Dedifferentiated amniotic fluid mesenchymal stem cell (primary cell): ENCODE measurements around the gene MINDY4.
A peak's percentile ranks its signal among the peaks of the same experiment; 100 is the strongest.
"Not testable (repeated sequence)": the region's sequence is repeated elsewhere in the genome, so short reads cannot be mapped to it uniquely, and the experiment has no call there.

Experiments used
- DNase-seq: peaks from one replicate; pipeline ENCODE4 v3.0.0-alpha.2; 2016; ENCODE audit errors: extremely low spot score

Gene MINDY4

DNA sequence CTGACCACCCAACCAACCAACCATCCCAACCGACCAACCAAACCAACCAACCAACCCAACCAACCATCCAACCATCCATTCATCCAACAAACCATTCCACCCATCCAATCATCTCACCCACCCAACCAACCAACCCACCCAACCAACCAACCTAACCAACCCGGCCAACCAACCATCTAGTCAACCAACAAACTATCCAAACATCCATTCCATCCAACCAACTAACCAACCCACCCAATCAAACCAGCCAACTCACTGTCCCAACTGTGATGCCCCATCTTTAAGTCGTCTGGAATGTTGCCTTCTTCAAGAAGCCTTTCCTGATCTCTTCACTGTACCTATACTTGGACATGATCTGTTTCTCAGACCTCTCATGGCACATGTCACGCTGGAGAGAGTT lies 31.6 kb downstream of the MINDY4 start:
- DNase-seq: no peak

DNA sequence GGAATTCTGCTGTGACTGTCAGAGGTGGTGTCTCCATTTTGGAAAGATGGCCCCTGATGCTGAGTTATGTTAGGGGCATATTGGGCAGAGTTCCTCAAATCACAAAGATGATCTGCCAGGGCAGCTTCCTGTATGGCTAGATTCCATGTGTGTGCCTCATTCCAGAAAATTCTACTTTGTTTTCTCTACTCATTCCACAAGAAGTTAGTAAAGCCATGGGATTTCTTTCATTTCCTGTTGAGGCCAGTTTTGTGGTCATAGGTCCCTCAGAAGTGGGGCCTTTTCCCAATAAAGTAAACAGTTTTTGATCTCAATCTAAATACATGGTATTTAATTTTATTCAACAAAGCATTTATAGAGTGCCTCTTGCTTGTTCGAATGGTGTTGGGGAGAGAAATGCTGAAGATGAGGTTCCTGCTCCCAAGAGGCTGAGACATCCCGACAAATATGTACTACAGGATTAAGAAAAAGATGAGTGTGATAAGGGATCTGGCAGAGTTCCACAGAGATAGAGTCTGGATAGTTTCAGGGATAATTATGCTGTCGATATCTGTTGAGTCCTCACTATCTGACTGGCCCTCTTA lies 33.0 kb downstream of the MINDY4 start:
- peak; percentile 81 for DNase-seq

DNA sequence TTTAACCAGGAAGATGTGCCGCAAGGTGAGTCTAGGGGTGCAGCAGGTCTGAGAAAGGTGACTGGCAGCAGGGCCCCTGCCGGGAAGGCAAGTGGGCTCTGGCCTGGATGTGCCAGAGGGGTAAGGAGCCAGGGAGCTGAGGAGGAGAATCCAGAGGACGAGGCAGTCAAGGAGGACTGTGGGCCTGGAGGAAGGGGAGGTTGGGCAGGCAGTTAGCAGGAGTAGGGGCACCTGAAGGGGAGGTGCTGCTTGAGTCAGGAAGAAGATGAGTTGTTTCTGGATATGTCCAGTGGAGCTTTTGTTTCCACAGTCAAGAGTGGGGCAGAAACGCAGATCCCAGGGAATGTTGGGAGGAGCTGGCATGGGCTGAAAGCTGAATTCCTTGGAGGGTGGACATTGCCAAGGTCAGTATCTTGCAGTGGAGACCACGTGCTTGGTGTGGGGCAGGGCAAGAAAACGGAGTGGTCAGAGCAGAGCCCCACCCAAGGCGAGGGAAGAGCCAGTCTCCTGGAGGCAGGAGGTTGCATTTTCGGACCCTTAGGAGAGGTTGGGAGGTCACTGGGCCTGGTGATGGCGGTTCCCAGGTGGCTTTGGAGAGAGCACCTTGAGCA lies 34.0 kb downstream of the MINDY4 start:
- DNase-seq: no peak

DNA sequence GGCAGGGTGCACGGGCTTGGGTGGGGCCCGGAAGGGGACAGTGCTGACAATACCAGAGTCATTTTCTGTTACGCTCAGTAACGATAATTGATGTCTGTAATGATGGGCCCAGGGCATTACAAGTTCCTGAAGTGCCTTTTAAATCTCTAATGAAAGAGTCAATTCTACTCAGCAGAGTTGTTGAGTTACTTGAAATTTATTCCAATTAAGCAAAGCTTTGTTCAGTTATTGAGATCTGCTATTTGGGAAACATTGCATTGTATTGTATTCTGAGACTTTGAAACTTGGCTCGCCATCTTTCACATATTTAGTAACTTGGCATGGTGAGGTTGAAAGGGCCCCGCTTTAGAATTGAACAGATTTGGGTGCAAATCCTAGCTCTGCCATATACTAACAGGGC lies 34.7 kb downstream of the MINDY4 start:
- no peak for DNase-seq

DNA sequence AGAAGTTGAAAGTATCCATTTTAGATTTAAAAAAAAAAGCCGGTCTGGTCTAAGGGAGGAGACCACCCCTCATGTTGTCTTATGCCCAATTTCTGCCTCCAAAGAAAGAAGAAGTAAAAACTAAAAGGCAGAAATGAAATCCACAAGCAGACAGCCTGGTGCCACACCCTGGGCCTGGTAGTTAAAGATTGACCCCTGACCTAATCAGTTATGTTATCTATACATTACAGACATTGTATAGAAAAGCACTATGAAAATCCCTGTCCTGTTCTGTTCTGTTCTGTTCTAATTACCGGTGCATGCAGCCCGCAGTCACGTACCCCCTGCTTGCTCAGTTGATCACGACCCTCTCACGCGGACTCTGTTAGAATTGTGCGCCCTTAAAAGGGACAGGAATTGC lies 36.3 kb downstream of the MINDY4 start:
- not testable (repeated sequence) for DNase-seq

DNA sequence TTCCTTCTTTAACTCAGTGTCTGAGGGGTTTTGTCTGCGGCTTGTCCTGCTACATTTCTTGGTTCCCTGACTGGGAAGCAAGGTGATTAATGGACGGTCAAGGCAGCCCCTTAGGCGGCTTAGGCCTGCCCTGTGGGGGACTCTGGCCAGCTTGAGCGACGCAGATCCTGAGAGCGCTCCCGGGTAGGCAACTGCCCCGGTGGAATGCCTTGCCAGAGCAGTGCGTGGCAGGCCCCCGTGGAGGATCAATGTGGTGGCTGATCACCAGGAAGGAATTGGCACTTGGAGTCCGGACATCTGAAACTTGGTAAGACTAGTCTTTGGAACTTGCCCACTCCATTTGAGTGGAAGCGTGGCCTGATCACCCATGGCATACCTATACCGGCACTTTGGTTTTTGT lies 36.7 kb downstream of the MINDY4 start:
- not testable (repeated sequence) for DNase-seq

DNA sequence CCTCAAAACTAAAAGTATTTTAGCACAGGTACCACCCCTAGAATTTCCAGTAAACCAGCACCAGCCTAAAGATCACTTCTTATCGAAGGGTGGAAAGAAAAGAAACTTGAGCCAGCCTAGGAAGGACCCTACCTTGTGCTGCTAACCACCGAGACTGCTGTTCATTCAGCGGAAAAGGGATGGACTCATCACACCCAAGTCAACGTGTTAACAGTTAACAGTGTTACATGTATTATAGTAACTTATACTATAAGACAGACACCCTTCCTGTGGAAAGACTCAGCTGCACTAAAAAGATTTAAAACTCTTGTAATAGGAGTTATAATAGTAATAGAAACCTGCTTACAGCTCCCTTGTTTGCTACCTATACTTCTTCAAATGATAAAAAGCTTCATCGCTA lies 39.8 kb downstream of the MINDY4 start:
- DNase-seq: no peak

DNA sequence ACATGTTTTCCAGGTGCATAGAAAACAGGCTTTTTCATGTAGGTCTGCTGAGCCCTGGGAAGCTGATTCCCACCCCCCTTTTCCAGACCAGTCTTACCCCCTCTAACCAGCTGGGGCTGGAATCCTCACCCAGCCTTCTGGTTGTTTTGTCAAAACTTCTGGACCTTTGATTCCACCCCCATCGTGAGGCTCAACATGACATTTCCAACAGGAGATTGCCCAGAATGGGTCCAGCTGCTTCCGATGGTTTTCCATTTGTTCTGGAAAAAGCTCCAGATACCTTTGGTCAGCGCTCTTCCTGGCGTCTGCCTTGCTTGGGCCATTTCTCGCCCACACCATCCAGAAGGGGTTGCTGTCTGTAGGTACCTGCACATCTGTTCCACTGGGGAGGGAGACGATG lies 41.5 kb downstream of the MINDY4 start:
- DNase-seq: no peak

DNA sequence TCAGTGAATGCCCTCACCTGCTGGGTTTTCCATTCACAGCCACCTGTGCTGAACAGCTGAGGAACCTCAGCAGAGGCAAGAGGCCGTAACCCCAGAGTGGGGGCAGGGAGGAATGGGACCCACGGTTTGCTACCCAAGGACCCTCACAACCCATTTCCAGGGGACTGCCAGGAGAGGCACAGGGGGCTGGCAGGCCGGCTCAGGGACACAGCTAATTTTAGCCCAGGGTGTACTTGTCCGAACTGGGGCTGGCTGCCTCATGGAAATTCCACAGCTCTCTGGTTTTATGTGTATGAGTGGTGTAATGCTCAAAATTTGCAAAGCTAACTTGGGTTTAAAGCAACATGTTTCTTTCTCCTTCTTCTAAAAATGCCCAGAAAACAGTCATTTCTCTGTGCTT lies 42.2 kb downstream of the MINDY4 start:
- no peak for DNase-seq

DNA sequence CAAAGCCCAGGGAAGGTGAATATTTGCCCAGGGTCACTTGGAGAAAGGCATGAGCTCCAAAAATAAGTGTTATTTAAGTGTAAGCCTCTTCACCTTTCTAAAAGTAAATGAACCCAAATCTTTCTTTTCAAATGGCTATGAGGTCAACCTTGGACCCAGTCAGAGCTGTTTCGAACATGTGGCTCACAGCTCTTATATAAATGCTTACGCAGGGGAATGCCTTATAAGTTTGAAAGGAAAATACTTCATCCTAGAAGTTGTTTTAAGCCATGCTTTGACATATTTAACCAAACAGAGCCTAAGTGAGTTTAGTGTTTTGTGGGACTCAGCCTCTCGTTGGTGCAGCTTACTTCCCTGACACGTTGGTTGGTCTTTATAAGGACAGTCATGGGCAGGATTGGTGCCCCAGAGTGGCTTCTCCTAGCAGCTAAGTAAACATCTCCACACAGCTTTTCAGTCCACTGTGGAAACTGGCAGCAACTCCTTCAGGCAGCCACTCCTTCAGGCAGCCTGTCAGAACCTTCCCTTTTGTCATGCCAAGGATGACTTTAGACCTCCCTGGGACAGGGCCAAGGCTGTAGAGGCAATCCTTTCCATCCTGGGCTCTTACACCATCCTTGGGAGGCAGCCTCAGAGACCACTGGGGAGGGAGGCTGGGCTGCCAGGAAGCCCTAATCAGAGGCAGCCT lies 43.6 kb downstream of the MINDY4 start:
- no peak for DNase-seq

DNA sequence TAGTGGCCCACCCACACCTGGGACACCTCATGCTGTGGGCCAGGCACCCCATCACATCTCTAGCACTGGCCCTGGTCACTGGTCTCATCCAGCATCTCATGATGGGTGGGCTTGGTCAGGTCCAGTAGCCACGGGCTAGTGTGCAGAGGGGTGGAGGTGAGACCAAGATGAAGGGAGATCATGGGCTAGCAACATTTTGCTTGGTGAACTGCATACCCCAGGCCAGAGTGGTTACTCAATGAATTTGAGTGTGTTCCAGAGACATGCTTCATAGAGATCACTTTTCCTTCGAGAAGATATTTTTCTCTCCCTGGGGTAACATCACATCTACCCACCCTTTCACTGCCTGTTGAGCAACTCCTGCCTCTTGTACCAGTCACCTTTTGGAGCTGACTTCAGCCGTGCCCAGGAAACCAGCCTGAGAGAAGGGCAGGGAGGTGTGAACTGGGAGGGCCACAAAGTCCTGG lies 44.2 kb downstream of the MINDY4 start:
- no peak for DNase-seq

DNA sequence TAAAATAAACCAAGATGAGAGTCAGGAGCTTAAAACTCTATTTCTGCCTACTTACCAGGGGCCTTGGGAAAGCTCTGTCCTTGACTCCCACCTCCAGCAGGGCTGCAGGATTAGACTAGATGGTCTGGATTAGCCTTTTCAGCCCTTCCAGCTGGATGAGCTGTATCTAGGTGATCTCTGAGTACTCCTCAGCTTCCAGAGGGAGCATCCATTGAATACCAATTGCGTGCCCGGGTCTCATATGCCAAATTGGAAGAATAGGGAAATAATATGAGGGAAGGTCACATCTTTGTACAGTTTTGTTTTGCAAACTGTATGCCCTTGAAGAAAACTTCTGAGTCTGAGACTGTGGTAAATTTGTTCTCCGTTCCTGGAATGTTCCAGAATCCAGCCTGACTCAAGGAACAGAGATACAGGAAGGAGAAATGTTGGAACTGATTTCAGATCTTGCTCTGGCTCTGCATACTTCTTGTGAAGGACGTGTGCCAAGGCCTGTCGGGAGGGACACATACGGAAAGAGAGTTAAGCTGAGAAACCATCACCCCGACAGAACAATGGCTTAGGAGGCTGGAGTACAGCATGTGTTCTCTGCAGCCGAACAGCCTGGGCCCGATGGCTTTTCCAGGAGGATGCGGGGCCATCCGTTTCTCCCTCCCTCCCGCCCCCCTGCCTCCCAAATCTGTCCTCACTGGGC lies 44.9 kb downstream of the MINDY4 start:
- no peak for DNase-seq

DNA sequence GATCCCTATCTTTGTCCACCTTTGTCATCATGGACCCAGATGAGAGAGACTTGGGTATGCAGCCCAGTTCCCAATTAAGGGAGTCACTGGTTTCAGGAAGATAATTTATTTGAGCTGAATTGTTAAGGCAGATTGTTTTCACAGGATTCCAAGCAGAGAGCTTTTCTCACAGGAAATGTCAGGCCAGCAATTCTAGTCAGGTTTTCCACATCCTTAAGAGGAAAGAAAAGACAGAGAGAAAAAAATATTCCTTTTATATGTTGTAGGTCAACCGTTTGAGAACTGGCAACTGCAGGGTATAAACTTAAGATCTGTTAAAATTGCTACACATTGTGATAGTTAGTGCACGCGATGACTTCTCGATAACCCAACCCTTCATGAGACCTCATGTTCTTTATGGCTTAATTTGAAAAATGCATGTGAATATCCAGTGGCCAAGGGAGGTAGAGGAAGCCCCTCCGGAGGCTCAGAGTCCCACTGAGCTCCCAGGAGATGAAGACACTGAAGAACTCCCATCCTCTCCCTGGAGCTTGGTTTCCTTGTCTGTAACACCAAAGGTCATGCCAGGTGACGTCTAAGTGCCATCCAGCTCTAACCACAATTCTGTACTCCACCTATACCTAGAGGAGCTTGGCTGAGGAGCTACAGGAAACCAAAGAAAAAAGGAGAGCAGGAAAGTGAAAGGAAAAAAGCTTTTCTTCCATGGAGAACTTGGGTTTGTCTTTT lies 45.6 kb downstream of the MINDY4 start:
- no peak for DNase-seq

DNA sequence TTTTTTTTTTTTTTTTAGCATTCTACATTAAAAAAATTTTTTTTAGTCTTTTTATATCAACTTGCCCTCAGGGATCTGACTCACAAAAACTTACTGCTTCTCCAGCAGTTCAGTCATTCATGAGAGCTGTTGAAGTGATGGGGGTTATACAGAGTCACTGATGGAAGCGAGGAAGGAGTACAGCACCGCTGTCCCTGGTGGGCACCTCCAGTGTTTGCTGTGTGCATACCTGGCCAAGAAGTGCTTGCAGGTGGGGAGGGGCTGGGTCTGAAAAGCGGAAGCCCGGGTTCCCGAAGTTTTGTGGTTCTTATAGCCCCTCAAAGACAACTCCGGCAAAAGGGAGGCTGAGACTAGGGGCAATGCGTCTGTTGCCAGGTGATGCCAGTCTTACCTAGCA lies 46.2 kb downstream of the MINDY4 start:
- peak; percentile 67 for DNase-seq

DNA sequence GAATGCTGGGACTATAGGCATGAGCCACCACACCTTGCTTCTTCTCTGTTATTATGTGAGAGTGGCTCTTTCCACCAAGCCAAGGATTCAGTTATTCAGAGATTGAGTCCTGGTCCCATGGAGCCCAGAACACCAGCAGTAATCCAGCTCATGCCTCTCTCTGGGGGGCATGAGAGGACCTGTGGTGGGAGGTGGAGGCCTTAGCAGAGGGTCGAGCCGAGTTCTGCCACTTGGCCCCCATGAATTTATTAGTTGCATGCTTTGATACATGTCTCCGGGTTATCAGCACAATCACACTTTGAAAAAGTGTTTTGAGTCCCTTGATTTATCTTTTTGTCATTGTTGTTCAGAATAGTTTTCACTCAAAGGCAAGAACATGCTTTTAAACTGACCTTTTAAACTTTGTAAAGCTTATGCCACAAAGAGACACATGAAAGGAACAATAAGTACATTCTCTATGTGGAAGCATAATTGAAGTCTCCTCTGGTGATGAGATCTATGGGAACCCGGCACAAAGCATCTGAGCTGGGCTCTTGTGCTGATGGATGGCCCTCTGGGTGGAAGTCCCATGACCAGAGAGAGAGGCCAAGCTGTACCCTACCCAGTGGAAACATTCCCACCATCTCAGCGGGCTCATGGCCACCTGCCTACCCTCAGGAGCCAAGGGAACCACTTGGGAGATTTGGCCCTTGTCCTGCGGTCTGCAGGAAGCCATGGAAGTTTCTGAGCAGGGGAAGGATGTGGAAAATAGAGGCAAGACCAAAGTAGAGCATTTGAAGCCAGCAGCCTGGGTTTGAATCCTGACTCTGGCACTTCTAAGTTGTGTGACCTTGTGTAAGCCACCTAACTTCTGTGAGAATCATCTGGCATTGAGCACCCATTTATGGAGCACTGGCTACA lies 53.9 kb downstream of the MINDY4 start:
- no peak for DNase-seq

DNA sequence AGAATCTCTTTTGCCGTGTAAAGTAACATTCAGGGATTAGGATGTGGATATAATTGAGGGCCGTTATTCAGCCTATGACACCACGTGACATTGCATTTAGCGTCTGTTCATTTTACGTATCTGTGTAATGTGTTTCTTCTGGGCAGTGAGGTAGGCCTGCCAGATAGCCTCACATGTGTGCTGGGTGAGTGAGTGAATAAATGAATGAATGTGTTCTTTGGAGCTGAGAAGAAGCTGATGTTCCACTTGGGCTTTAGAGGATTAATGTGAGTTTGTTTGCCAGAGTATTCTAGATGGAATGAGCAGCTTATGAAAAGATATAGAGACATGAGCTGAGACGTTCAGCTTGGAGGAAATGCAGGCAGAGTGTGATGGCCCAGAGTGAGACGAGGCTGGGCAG lies 55.0 kb downstream of the MINDY4 start:
- no peak for DNase-seq

DNA sequence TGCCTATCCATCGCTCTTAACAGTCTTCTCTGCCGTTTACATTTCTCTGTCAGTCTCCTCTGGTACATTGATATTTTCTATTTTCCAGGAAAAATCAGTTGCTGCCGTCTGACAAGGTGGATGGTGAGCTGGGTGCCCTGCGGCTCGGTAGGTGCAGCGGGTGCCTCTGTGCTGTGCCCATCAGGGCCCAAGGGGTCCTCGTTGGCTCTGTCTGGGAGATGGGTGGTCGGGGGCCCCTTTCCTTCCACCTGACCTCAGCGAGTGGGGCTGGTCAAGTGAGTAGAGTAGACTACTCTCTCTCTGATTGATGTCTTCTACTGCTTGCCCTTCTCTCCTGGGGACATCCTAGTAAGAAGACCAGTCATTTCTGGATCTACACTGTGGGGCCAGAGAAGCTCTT lies 57.4 kb downstream of the MINDY4 start:
- no peak for DNase-seq

DNA sequence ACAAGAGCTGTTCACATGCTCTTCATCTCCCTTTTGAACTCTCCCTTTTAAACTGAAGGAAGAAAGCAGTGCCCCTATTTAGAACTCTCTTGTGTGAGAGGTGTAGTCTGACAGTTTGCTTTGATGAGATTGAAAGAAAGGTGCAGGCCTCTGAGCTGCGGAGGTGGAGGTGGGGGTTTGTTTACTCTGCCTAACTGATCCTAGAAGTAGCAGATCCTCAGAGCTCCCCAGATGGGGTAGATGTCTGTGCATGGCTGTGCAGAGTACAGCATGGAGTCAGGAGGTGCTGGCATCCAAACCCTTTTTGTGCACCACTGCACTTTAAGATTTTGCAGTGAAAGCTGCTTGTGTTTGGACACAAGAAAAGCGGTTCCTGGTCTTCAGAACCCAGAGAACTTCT lies 58.3 kb downstream of the MINDY4 start:
- no peak for DNase-seq

DNA sequence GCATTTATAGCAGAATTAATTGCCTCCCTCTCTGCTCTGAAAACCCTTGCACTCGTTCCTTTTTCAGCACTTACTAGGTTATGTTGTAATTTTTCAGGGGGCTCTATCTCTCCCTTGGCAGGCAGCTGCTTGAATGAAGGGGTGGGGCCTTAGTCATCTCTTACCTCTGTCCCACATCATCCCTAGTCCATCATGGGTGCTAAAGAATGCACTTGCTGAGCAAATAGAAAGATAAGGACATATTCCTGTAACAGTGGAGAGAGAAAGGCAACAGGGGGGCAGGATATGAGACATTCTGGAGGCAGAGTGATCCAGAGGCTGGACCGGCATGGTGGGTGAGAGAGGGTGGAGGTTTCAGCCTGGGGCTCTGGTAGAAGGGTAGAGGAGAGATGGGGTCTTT lies 60.0 kb downstream of the MINDY4 start:
- no peak for DNase-seq

DNA sequence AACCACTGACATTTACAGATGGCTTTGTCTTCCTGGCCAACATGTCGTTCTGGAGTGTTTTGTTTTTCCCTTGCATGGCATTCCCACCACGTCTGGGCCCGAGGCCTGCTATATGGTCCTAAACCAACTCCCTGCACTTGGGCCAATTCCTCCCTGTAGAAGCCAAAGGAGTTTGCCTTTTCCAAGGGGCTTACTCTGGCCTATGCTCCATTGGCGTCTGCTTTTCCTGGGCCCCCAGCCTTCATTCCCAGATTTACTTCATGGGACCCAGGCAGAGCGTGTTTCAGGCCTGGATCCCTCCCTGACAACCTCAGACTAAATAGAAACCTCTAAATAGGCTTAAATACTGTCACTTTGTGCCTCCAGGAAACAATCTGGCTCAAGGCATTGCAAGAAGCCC lies 60.7 kb downstream of the MINDY4 start:
- no peak for DNase-seq

DNA sequence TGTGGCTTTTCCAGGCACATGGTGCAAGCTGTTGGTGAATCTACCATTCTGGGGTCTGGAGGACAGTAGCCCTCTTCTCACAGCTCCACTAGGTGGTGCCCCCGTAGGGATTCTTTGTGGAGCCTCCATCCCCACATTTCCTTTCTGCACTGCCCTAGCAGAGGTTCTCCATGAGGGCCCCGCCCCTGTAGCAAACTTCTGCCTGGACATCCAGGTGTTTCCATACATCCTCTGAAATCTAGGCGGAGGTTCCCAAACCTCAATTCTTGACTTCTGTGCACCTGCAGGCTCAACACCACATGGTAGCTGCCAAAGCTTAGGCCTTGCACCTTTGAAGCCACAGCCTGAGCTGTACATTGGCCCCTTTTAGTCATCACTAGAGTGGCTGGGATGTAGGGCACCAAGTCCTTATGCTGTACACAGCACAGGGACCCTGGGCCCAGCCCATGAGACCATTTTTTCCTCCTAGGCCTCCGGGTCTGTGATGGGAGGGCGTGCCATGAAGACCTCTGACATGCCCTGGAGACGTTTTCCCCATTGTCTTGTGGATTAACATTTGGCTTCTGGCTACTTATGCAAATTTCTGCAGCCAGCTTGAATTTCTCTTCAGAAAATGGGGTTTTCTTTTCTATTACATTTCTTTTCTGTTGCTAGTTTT lies 62.9 kb downstream of the MINDY4 start:
- not testable (repeated sequence) for DNase-seq
